Mesothelial cell of epicardium (in vitro differentiated cells): ENCODE results near the gene IFITM2. TPM values are rescaled to one million over a fixed set of nuclear protein-coding genes. Genes with fewer than 3 reads are reported as not detected.
"Not testable (repeated sequence)": the region's sequence is repeated elsewhere in the genome, so short reads cannot be mapped to it uniquely, and the experiment has no call there.

Source experiments
- DNase-seq, 2 experiments: peaks; one replicate each; pipeline ENCODE4 v3.0.0; 2021; ENCODE audit warnings: low spot score in 2 of 2; ENCODE audit not compliant: unreplicated experiment in 2 of 2
- H3K27ac Mint-ChIP-seq: 2 replicates; pipeline ENCODE4 v1.8.0; 2021; ENCODE audit warnings: mixed read lengths
- H3K27me3 Mint-ChIP-seq: 2 replicates; pipeline ENCODE4 v1.8.0; 2021; ENCODE audit warnings: low read depth, mixed read lengths
- H3K36me3 Mint-ChIP-seq: 2 replicates; pipeline ENCODE4 v1.8.0; 2021; ENCODE audit warnings: mixed read lengths
- H3K4me1 Mint-ChIP-seq: 2 replicates; pipeline ENCODE4 v1.8.0; 2021; ENCODE audit warnings: mixed read lengths
- H3K4me3 Mint-ChIP-seq: 2 replicates; pipeline ENCODE4 v1.8.0; 2021; ENCODE audit warnings: mild to moderate bottlenecking, moderate library complexity, mixed read lengths
- H3K9me3 Mint-ChIP-seq: 2 replicates; pipeline ENCODE4 v1.8.0; 2021; ENCODE audit warnings: mixed read lengths
- total RNA-seq: library from RNA; stranded (reverse); gene quantifications from 3 replicates; pipeline ENCODE4 v1.2.1, GENCODE V29; 2021
- TF ChIP-seq, protein P1 (sequence below): fragments of 200-600 bp; sonication (generic); IDR thresholded peaks from one replicate; pipeline ENCODE4 v1.5.0; 2021; ENCODE audit warnings: antibody characterized with exemption; ENCODE audit not compliant: unreplicated experiment

Gene IFITM2
- total RNA-seq, 1 donor from 2014 or later = 208 TPM

GRCh38 chr11:342328-342727 lies 34.7 kb downstream of the IFITM2 start:
- Mint-ChIP-seq H3K27me3 (peaks cover 1% of the 10 kb centered on the region), H3K27ac (peak overlapping the region; percentile 22), H3K4me1 (peaks cover 3% of the 10 kb centered on the region), H3K9me3 (no peaks in the 10 kb centered on the region), H3K36me3 (no peaks in the 10 kb centered on the region), H3K4me3 (no peak overlapping the region)
- DNase-seq = no peak
- TF ChIP-seq, protein P1, sequence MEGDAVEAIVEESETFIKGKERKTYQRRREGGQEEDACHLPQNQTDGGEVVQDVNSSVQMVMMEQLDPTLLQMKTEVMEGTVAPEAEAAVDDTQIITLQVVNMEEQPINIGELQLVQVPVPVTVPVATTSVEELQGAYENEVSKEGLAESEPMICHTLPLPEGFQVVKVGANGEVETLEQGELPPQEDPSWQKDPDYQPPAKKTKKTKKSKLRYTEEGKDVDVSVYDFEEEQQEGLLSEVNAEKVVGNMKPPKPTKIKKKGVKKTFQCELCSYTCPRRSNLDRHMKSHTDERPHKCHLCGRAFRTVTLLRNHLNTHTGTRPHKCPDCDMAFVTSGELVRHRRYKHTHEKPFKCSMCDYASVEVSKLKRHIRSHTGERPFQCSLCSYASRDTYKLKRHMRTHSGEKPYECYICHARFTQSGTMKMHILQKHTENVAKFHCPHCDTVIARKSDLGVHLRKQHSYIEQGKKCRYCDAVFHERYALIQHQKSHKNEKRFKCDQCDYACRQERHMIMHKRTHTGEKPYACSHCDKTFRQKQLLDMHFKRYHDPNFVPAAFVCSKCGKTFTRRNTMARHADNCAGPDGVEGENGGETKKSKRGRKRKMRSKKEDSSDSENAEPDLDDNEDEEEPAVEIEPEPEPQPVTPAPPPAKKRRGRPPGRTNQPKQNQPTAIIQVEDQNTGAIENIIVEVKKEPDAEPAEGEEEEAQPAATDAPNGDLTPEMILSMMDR = no peak

GRCh38 chr11:344836-345578 lies 37.4 kb downstream of the IFITM2 start:
- Mint-ChIP-seq H3K27ac (no peak overlapping the region), H3K4me1 (peaks cover 3% of the 10 kb centered on the region), H3K4me3 (no peak overlapping the region), H3K9me3 (no peaks in the 10 kb centered on the region), H3K36me3 (no peaks in the 10 kb centered on the region), H3K27me3 (peaks cover 1% of the 10 kb centered on the region)
- DNase-seq = no peak
- TF ChIP-seq, protein P1 = no peak

DNA sequence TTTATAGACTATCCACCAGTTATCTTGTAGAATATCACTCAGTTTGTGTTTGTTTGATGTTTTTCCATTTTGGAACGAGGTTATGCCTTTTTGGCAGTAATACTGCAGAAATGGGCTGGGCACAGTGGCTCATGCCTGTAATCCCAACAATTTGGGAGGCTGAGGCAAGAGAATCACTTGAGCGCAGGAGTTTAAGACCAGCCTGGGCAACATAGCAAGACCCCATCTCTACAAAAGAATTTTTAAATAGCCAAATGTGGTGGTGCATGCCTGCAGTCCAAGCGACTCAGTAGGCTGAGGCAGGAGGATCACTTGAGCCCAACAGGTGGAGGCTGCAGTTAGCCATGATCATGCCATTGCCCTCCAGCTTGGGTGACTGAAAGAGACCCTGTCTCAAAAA lies 38.9 kb downstream of the IFITM2 start:
- no peaks in the 10 kb centered on the region for H3K27me3 Mint-ChIP-seq
- no peak overlapping the region for H3K27ac Mint-ChIP-seq
- TF ChIP-seq, protein P1 = no peak
- peaks cover 17% of the 10 kb centered on the region for H3K4me1 Mint-ChIP-seq
- DNase-seq = no peak
- H3K4me3 Mint-ChIP-seq = no peak overlapping the region
- H3K36me3 Mint-ChIP-seq = no peaks in the 10 kb centered on the region
- H3K9me3 Mint-ChIP-seq = no peaks in the 10 kb centered on the region

GRCh38 chr11:349270-349954 lies 41.8 kb downstream of the IFITM2 start:
- not testable (repeated sequence) for H3K4me3 Mint-ChIP-seq, H3K27ac Mint-ChIP-seq, H3K36me3 Mint-ChIP-seq, H3K27me3 Mint-ChIP-seq, DNase-seq, H3K9me3 Mint-ChIP-seq
- peaks cover 36% of the 10 kb centered on the region for H3K4me1 Mint-ChIP-seq

- not testable (repeated sequence) for H3K4me3 Mint-ChIP-seq, H3K36me3 Mint-ChIP-seq, H3K27me3 Mint-ChIP-seq, H3K9me3 Mint-ChIP-seq, DNase-seq
- Mint-ChIP-seq H3K27ac (peak overlapping the region; percentile 86), H3K4me1 (peaks cover 41% of the 10 kb centered on the region)
Observed at GRCh38 chr11:350033-350722, 42.6 kb downstream of the IFITM2 start.

- peak overlapping the region; percentile 86 for H3K27ac Mint-ChIP-seq
- H3K36me3 Mint-ChIP-seq = no peaks in the 10 kb centered on the region
- H3K9me3 Mint-ChIP-seq = no peaks in the 10 kb centered on the region
- H3K4me3 Mint-ChIP-seq = no peak overlapping the region
- DNase-seq = no peak
- no peaks in the 10 kb centered on the region for H3K27me3 Mint-ChIP-seq
- H3K4me1 Mint-ChIP-seq = peaks cover 45% of the 10 kb centered on the region
- TF ChIP-seq, protein P1 = no peak
Observed at GRCh38 chr11:350723-351255, 43.2 kb downstream of the IFITM2 start.
